HG03565 (cell line): ENCODE data around the gene UBE2U.
"Not testable (repeated sequence)": the region's sequence is repeated elsewhere in the genome, so short reads cannot be mapped to it uniquely, and the experiment has no call there.

Source experiments
- ATAC-seq: cut with Tn5 transposase; IDR thresholded peaks from one replicate; pipeline ENCODE4 v1.9.1; 2021; ENCODE audit warnings: mild to moderate bottlenecking, moderate library complexity; ENCODE audit not compliant: unreplicated experiment

UBE2U gene

GRCh38 chr1:64236541-64236954 lies 33.1 kb downstream of the UBE2U start:
- no peak for ATAC-seq

- not testable (repeated sequence) for ATAC-seq
Measured at GRCh38 chr1:64239519-64239918, 36.1 kb downstream of the UBE2U start.

DNA sequence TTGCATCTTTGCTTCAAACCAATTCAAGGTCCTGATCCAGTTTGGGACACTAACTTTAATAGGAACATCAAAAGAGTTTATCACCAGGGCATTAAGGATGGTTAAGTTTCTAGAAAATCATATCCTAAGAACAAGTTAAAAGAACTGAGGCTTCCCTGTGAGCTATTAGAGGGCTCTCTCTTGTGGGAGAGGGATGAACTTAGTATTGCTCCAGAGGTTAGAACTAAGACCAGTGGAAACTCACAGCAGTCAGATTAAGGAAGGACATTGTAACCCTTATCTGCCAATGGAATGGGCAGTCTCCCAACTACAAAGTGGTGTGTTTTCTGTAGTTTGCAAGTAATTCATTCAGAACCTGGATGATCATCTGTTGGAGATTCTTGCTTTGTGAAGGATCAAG lies 36.8 kb downstream of the UBE2U start:
- no peak for ATAC-seq

GRCh38 chr1:64241069-64241468 lies 37.6 kb downstream of the UBE2U start:
- ATAC-seq: no peak

DNA sequence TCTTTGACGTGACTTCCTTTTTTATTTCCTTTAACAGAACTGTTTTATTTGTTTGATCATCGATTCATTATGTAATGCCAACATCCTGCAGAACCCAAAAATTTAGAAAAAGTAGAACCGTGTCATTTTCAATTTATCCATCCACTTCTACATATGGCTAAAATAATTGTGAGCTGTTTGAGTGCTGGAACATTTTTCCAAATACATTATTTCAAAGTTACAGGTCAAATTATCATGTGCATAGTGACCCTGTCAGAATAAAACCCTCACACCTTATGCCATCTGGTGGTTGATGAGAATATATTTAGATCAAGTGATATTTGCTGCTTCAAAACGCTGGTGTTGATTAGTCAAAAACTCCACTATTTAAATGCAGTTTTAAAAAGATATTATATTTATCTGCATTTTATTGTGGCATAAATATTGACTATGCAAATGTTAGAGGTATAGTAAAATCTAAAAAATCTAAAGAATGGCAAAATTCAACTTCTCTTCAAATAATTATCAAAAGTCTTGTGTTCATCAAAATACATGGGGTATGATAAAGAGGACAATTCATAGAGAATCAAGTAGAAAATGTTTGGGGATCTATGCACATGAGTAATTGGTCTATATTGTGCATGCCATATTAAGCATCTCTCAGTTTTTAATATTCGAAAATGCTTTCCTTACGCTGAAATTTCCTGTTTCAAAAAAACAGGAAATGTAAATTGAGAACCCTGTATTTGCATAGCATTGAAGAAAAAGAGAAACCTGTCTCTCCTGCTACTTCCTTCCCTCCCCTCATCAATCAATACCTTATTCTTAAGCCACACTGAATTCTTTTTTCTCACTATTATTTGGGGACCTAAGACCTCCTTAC lies 39.7 kb downstream of the UBE2U start:
- no peak for ATAC-seq

GRCh38 chr1:64243757-64244080 lies 40.3 kb downstream of the UBE2U start:
- ATAC-seq: no peak

DNA sequence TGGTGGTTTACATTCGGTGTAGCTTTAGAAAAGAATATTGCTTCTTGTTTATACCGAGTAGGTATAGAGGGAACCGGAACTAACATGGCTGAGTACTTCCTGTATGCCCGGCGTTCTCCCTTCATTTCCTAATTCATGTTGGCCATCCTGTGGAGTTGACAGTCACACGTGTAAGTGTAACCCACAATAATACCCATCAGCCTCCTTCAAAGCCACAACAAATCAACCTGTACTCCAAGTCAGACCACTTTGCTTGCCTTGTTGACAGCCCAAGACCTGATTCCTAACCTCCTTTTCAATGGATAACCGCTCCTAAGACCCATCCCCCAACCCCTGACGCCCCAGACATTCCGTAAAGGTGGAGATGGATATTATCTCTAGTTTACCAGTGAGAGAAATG lies 42.1 kb downstream of the UBE2U start:
- ATAC-seq: no peak

- ATAC-seq: no peak
Measured at GRCh38 chr1:64246294-64246917, 43.0 kb downstream of the UBE2U start.

GRCh38 chr1:64248065-64248464 lies 44.6 kb downstream of the UBE2U start:
- ATAC-seq: no peak

DNA sequence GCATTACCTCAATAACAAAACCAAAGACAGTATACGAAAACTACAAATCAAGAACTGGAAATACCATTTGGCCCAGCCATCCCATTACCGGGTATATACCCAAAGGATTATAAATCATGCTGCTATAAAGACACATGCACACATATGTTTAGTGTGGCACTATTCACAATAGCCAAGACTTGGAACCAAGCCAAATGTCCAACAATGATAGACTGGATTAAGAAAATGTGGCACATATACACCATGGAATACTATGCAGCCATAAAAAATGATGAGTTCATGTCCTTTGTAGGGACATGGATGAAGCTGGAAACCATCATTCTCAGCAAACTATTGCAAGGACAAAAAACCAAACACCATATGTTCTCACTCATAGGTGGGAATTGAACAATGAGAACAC lies 47.0 kb downstream of the UBE2U start:
- not testable (repeated sequence) for ATAC-seq

- no peak for ATAC-seq
Measured at GRCh38 chr1:64251971-64252370, 48.5 kb downstream of the UBE2U start.

DNA sequence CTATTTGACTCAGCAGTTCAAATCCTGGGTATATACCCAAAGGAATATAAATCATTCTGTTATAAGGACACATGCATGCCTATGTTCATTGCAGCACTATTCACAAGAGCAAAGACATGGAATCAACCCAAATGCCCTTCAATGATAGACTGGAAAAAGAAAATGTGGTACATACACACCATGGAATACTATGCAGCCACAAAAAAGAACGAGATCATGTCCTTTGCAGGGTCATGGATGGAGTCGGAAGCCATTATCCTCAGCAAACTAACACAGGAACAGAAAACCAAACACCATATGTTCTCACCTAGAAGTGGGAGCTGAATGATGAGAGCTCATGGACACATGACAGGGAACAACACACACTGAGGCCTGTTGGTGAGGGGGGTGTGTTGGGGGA lies 53.8 kb downstream of the UBE2U start:
- ATAC-seq: not testable (repeated sequence)

DNA sequence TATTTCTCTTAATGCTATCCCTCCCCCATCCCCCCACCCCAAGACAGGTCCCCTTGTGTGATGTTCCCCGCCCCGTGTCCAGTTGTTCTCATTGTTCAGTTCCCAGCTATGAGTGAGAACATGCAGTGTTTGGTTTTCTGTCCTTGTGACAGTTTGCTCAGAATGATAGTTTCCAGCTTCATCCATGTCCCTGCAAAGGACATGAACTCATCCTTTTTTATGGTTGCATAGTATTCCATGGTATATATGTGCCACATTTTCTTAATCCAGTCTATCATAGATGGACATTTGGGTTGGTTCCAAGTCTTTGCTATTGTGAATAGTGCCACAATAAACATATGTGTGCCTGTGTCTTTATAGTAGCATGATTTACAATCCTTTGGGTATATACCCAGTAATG lies 55.0 kb downstream of the UBE2U start:
- ATAC-seq: not testable (repeated sequence)

- no peak for ATAC-seq
Measured at GRCh38 chr1:64263335-64263734, 59.9 kb downstream of the UBE2U start.

GRCh38 chr1:64263856-64264255 lies 60.4 kb downstream of the UBE2U start:
- ATAC-seq: no peak

DNA sequence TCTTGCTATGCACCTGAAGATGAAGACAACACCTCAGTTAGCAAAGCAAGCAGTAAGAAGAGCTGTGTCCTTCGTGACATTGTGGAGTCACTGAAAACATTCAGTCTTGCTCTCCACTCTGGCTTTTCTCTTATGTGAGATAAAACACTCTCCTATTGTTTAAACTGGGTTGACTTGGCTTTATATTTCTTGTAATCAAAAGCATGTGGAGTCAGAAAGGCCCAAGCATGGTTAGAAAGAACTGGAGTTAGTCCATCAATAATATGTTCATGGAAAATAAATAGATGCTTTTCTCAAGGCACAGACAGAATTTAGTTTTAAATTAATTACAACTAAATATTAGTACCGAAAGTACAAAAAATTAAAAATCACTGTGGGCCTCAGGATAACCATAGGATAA lies 61.7 kb downstream of the UBE2U start:
- no peak for ATAC-seq

DNA sequence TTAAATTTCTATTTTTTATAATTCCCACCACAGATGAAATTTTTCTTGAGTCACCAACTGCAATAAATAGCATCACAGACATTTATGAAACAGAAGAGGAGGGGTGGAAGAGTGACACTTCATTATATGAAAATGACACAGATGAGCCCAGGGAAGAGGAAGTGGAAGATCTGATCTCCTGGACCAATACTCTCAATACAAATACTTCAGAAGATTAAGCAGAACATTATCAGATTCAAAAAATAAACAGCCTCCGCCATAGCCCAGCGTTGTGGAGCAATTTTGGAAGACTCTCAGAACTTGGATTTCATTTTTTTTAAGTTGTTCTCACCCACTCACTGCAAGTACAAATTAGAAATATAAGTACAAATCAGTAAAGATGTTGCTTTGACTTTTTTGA lies 63.6 kb downstream of the UBE2U start:
- ATAC-seq: no peak

- ATAC-seq: peak; percentile 69
Measured at GRCh38 chr1:64268653-64269557, 65.5 kb downstream of the UBE2U start.

- no peak for ATAC-seq
Measured at GRCh38 chr1:64269558-64269884, 66.1 kb downstream of the UBE2U start.

- no peak for ATAC-seq
Measured at GRCh38 chr1:64280001-64280400, 76.6 kb downstream of the UBE2U start.

GRCh38 chr1:64282351-64282750 lies 78.9 kb downstream of the UBE2U start:
- ATAC-seq: no peak

GRCh38 chr1:64287071-64287470 lies 83.6 kb downstream of the UBE2U start:
- ATAC-seq: no peak
